Mesendoderm (in vitro differentiated cells): ENCODE results near the gene ZNF592.
"Not testable (repeated sequence)": the region's sequence is repeated elsewhere in the genome, so short reads cannot be mapped to it uniquely, and the experiment has no call there.

Source experiments
- DNase-seq: peaks from one replicate; pipeline ENCODE4 v3.0.0; 2013
- H2AK5ac ChIP-seq: 2 replicates; pipeline ENCODE4 v1.6.1; 2013; ENCODE audit warnings: low read length, inconsistent platforms
- H2BK120ac ChIP-seq: 2 replicates; pipeline ENCODE4 v1.6.1; 2013; ENCODE audit warnings: low read depth, mild to moderate bottlenecking, low read length, moderate library complexity, mixed read lengths
- H2BK15ac ChIP-seq: replicated peaks from 2 replicates; pipeline ENCODE4 v1.6.1; 2013; ENCODE audit warnings: low read depth, mild to moderate bottlenecking, moderate library complexity
- H2BK5ac ChIP-seq: 2 replicates; pipeline ENCODE4 v1.6.1; 2013; ENCODE audit warnings: low read length, inconsistent platforms
- H3K18ac ChIP-seq: 2 replicates; pipeline ENCODE4 v1.6.1; 2013; ENCODE audit warnings: mild to moderate bottlenecking, low read length, mixed read lengths
- H3K23ac ChIP-seq: one replicate; pipeline ENCODE4 v1.6.1; 2013; ENCODE audit warnings: low read length
- H3K27ac ChIP-seq: 2 replicates; pipeline ENCODE4 v1.5.1; 2013; ENCODE audit warnings: low read depth, mild to moderate bottlenecking, inconsistent platforms, low read length, moderate library complexity
- H3K27me3 ChIP-seq: 2 replicates; pipeline ENCODE4 v1.6.1; 2013; ENCODE audit warnings: low read length, control low read depth, mild to moderate bottlenecking, inconsistent platforms; ENCODE audit not compliant: insufficient read depth, poor library complexity
- H3K36me3 ChIP-seq: 2 replicates; pipeline ENCODE4 v1.6.1; 2013; ENCODE audit warnings: low read length, inconsistent platforms; ENCODE audit not compliant: control insufficient read depth, insufficient read depth
- H3K4ac ChIP-seq: one replicate; pipeline ENCODE4 v1.6.1; 2013; ENCODE audit warnings: low read depth, mild to moderate bottlenecking, low read length, moderate library complexity
- H3K4me1 ChIP-seq: 2 replicates; pipeline ENCODE4 v1.6.1; 2013; ENCODE audit warnings: low read depth, low read length, inconsistent platforms; ENCODE audit not compliant: control insufficient read depth
- H3K4me2 ChIP-seq: 2 replicates; pipeline ENCODE4 v1.6.1; 2013; ENCODE audit warnings: low read length
- H3K4me3 ChIP-seq: 2 replicates; pipeline ENCODE4 v1.5.1; 2013; ENCODE audit warnings: mild to moderate bottlenecking, low read length
- H3K56ac ChIP-seq: one replicate; pipeline ENCODE4 v1.6.1; 2013; ENCODE audit warnings: low read length
- H3K79me1 ChIP-seq: 2 replicates; pipeline ENCODE4 v1.6.1; 2013; ENCODE audit warnings: low read length, inconsistent platforms
- H3K79me2 ChIP-seq: 2 replicates; pipeline ENCODE4 v1.6.1; 2013; ENCODE audit warnings: mild to moderate bottlenecking, low read length; ENCODE audit not compliant: control insufficient read depth, insufficient read depth
- H3K9ac ChIP-seq: 2 replicates; pipeline ENCODE4 v1.6.1; 2013; ENCODE audit warnings: low read length, inconsistent platforms
- H4K5ac ChIP-seq: one replicate; pipeline ENCODE4 v1.6.1; 2013; ENCODE audit warnings: low read length
- H4K8ac ChIP-seq: one replicate; pipeline ENCODE4 v1.6.1; 2013; ENCODE audit warnings: low read depth, mild to moderate bottlenecking, control low read depth, low read length, moderate library complexity
- WGBS: extraction: QIAGEN DNeasy Blood & Tissue Kit; methylation state at CpG from one replicate; pipeline ENCODE4 v1.1.7; 2013; ENCODE audit warnings: low lambda C conversion rate, missing lambda C conversion rate; ENCODE audit not compliant: insufficient coverage; ENCODE audit errors: extremely low coverage; 5-methylcytosine and 5-hydroxymethylcytosine counted together

ZNF592 gene

DNA sequence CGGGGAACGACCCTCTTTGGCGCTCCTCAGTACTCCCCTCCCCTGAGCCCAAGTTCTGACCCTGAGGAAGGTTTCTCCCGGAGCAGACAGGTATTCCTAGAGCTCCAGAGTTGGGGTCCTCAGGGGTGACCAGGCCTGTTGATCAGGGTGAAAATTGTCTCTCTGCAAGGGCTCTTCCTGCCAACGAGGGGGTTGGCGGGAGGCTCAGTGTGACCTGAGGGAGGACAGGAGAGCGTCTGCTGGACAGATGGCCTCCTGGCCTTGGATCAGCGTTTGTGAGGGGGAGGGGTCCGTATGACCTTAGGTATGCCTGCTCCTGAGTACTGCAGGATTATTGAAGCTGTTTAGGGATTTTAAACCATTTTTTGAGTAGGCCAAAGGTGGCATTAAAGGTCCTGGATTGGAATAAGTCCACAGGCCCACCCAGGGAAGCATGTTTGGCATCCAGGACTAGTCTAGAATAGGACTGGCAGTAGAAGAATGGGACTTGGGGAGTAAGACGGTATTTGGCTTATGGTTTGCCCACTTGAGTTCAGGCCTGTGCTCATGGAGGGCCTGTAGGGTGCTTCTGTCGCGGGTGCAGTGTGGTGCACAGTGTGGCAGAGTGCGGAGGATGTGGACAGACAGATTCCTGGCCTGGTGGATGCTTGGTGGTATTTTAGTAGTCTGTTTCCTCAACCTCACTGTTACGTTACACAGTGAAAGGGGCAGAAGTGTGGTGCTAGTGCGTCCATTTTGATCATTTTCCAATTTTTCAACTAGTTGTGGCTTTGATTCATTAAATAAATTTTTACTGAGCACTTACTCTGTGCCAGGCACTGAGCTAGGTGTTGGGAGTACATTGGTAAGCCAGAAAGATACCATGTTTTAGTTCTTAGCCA is 959 bp downstream of the ZNF592 start:
- peaks cover 5% of the 10 kb centered on the region for H3K4me1 ChIP-seq
- H3K18ac ChIP-seq: peak overlapping the region; percentile 99
- no peak overlapping the region for H4K8ac ChIP-seq
- H3K9ac ChIP-seq: peak overlapping the region; percentile 83
- peaks cover 3% of the 10 kb centered on the region for H3K79me1 ChIP-seq
- no peak overlapping the region for H2AK5ac ChIP-seq
- peak overlapping the region; percentile 89 for H3K56ac ChIP-seq
- H3K4me3 ChIP-seq: peak overlapping the region; percentile 49
- H2BK120ac ChIP-seq: no peak overlapping the region
- peaks cover 50% of the 10 kb centered on the region for H3K79me2 ChIP-seq
- DNase-seq: peak; percentile 49
- H3K4me2 ChIP-seq: peak overlapping the region; percentile 84
- no peak overlapping the region for H4K5ac ChIP-seq
- H3K27me3 ChIP-seq: no peaks in the 10 kb centered on the region
- H3K27ac ChIP-seq: peak overlapping the region; percentile 97
- H3K4ac ChIP-seq: peak overlapping the region; percentile 98
- peak overlapping the region; percentile 24 for H3K23ac ChIP-seq
- no CpG with 5 or more reads among the region's 15 CpGs for WGBS
- H3K36me3 ChIP-seq: no peaks in the 10 kb centered on the region
- peak overlapping the region; percentile 64 for H2BK5ac ChIP-seq
- H2BK15ac ChIP-seq: no peak overlapping the region

DNA sequence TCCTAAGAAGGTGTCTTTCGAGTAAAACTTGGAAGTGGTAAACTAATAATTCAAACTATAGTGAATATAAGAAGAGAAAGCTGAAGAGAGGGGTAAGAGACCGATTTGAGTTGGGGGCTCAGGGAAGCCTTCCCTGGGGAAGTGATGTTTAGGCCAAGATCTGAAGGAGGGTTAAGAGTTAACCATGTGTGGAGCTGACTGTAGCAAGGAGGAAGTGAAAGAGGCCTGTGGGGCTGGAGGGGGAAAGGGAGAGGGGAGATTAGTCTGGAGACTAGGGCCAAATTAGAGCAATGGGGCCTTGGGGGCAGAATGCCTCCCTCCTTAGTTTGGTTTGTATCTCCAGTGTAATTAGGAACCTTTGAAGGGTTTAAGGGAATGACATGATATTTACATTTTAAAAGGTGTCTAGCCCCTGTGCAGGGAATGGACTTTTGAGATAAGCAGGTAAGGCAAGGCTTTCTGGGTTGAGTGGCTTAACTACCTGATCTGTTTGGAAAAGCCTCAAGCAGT is 2.2 kb downstream of the ZNF592 start:
- peaks cover 5% of the 10 kb centered on the region for H3K4me1 ChIP-seq
- no peaks in the 10 kb centered on the region for H3K27me3 ChIP-seq
- no CpG with 5 or more reads among the region's 2 CpGs for WGBS
- no peak overlapping the region for H2BK5ac ChIP-seq
- peaks cover 3% of the 10 kb centered on the region for H3K79me1 ChIP-seq
- no peak overlapping the region for H3K4me3 ChIP-seq
- H3K56ac ChIP-seq: peak overlapping the region; percentile 52
- H4K5ac ChIP-seq: no peak overlapping the region
- no peak overlapping the region for H4K8ac ChIP-seq
- H3K18ac ChIP-seq: peak overlapping the region; percentile 31
- peak overlapping the region; percentile 62 for H3K9ac ChIP-seq
- H2BK120ac ChIP-seq: no peak overlapping the region
- H3K36me3 ChIP-seq: no peaks in the 10 kb centered on the region
- peaks cover 60% of the 10 kb centered on the region for H3K79me2 ChIP-seq
- no peak overlapping the region for H2AK5ac ChIP-seq
- peak; percentile 61 for DNase-seq
- H3K4ac ChIP-seq: no peak overlapping the region
- H3K27ac ChIP-seq: peak overlapping the region; percentile 26
- no peak overlapping the region for H3K23ac ChIP-seq
- no peak overlapping the region for H2BK15ac ChIP-seq
- peak overlapping the region; percentile 8 for H3K4me2 ChIP-seq

- not testable (repeated sequence) for H3K27ac ChIP-seq, H3K36me3 ChIP-seq, H2BK120ac ChIP-seq, H2AK5ac ChIP-seq, H3K56ac ChIP-seq, H3K79me1 ChIP-seq, H3K4me3 ChIP-seq, H3K4me2 ChIP-seq, H2BK15ac ChIP-seq, H3K23ac ChIP-seq, H4K5ac ChIP-seq, H3K27me3 ChIP-seq, H3K4me1 ChIP-seq, H3K18ac ChIP-seq, H3K9ac ChIP-seq, H4K8ac ChIP-seq, DNase-seq, H2BK5ac ChIP-seq, H3K4ac ChIP-seq
- H3K79me2 ChIP-seq: peaks cover 70% of the 10 kb centered on the region
- WGBS: no CpG with 5 or more reads among the region's 6 CpGs
Observed at GRCh38 chr15:84751721-84752120, 3.3 kb downstream of the ZNF592 start.

DNA sequence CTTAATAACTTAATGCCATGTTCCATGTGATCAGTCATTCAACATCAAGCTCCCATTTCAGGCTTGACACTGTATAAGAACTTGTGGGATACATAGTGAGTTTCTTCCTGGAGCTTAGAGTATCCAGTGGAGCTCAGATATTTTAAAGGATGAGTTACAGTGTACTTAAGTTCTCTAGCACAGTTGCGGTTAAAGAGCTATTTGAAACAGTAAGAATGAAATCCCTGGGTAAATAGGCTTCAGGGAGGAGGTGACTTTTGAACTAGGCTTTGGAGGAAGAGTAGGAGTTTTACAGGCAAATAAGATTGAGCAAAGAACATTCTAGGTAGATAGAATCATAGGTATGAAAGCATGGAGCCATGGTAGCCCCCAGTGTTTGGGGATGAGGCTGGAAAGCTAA is 3.8 kb downstream of the ZNF592 start:
- Histone ChIP-seq H3K4ac (no peak overlapping the region), H3K79me1 (peaks cover 8% of the 10 kb centered on the region), H3K9ac (no peak overlapping the region), H3K18ac (no peak overlapping the region), H3K4me2 (no peak overlapping the region), H4K5ac (no peak overlapping the region), H2BK15ac (no peak overlapping the region), H3K36me3 (no peaks in the 10 kb centered on the region), H3K23ac (no peak overlapping the region), H3K4me3 (no peak overlapping the region), H3K27me3 (no peaks in the 10 kb centered on the region), H3K27ac (no peak overlapping the region), H3K79me2 (peaks cover 75% of the 10 kb centered on the region), H2BK120ac (no peak overlapping the region), H4K8ac (no peak overlapping the region), H2BK5ac (no peak overlapping the region), H3K4me1 (peaks cover 8% of the 10 kb centered on the region), H3K56ac (no peak overlapping the region), H2AK5ac (no peak overlapping the region)
- WGBS: no CpG with 5 or more reads among the region's 1 CpG
- DNase-seq: no peak

GRCh38 chr15:84752700-84753099 is 4.3 kb downstream of the ZNF592 start:
- no peak overlapping the region for H3K4me3 ChIP-seq

More at GRCh38 chr15:84752700-84753099, 4.3 kb downstream of the ZNF592 start:
- no peak overlapping the region for H4K8ac ChIP-seq
- H3K4ac ChIP-seq: no peak overlapping the region
- H3K79me1 ChIP-seq: peaks cover 8% of the 10 kb centered on the region
- H3K9ac ChIP-seq: no peak overlapping the region
- no peak overlapping the region for H3K23ac ChIP-seq
- no peaks in the 10 kb centered on the region for H3K27me3 ChIP-seq
- H2AK5ac ChIP-seq: no peak overlapping the region
- peaks cover 7% of the 10 kb centered on the region for H3K4me1 ChIP-seq
- no peak overlapping the region for H2BK15ac ChIP-seq
- H2BK120ac ChIP-seq: no peak overlapping the region
- H3K56ac ChIP-seq: no peak overlapping the region
- no CpG with 5 or more reads among the region's 3 CpGs for WGBS
- no peak overlapping the region for H2BK5ac ChIP-seq
- no peak overlapping the region for H3K27ac ChIP-seq
- H4K5ac ChIP-seq: no peak overlapping the region
- no peak for DNase-seq
- H3K4me2 ChIP-seq: no peak overlapping the region
- H3K18ac ChIP-seq: no peak overlapping the region
- peaks cover 77% of the 10 kb centered on the region for H3K79me2 ChIP-seq
- no peaks in the 10 kb centered on the region for H3K36me3 ChIP-seq
